Measurements from ENCODE around the gene AIFM2. TPM values are rescaled to one million over a fixed set of nuclear protein-coding genes. Genes with fewer than 3 reads are reported as not detected.

AIFM2 gene
- total and polyA plus RNA-seq, 9 of the 15 experiments (the other 6 are each of a cell fraction or from before 2014, with no cell fraction given), result 2.7 to 14.1 (median 9.2) TPM

DNA sequence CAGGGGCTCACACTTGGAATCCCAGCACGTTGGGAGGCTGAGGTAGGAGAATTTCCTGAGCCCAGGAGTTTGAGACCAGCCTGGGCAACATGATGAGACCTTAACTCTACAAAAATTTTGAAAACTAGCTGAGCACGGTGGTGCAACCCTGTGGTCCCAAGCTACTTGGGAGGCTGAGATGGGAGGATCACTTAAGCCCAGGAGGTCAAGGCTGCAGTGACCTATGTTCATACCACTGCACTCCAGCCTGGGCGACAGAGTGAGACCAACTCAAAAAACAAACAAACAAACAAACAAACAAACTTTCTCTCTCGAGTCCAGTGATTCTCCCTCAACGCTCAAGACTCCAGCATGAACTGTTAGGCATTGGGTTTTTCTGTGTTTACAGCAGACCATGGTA is 15.9 kb upstream of the AIFM2 start:
- ATAC-seq, result no peak
- FAIRE-seq, result no peak
- intact Hi-C loops (cut with micrococcal nuclease), result no loop called here

More for the DNA sequence above, 15.9 kb upstream of the AIFM2 start:
- Histone ChIP-seq H3K27ac (ENCODE audit: extremely low read depth, low read depth, low read length) (no peak overlapping the region), H3K79me2 (ENCODE audit: control insufficient read depth, insufficient read depth, low read length) (no peaks in the 10 kb centered on the region; the same call in 2 of the 3 replicates), H3K9ac (ENCODE audit: insufficient read depth in 1 of 2, low read depth in 2 of 2, low read length in 2 of 2) (no peak overlapping the region), H3K4me2 (ENCODE audit: insufficient read depth, low read length) (no peak overlapping the region), H3K9me1 (ENCODE audit: control insufficient read depth, insufficient read depth, low read length) (peaks cover 3% of the 10 kb centered on the region), H3K4me3 (no peak overlapping the region), H3K9me3 (replicated peaks; ENCODE audit: control insufficient read depth, insufficient read depth, low read depth, low read length) (peaks cover 6% of the 10 kb centered on the region), H4K20me1 (replicated peaks; ENCODE audit: control insufficient read depth, insufficient read depth, low read length) (0 out of 2 replicates have a peak, but pooled peaks cover 4% of the 10 kb centered on the region), H3K4me1 (replicated peaks in 1 of 2; ENCODE audit: control insufficient read depth in 2 of 2, insufficient read depth in 2 of 2, low read length in 2 of 2) (peaks cover 0 to 3% of the 10 kb centered on the region in 2 experiments; a peak in 1 of 5 replicates), H3K27me3 (ENCODE audit: control insufficient read depth in 2 of 2, insufficient read depth in 2 of 2, low read length in 2 of 2) (no peaks in the 10 kb centered on the region), H3K36me3 (ENCODE audit: control insufficient read depth, insufficient read depth, low read length) (peaks cover 85% of the 10 kb centered on the region), H2AFZ (ENCODE audit: low read depth, low read length) (no peak overlapping the region)
- no peak for DNase-seq (ENCODE audit: extremely low read depth in 1 of 4, low spot score in 3 of 4)
- TF ChIP-seq FUS (optimal IDR thresholded peaks at IDR 0.05; ENCODE audit: low read depth, low read length) (no peak), DMBX1 (CRISPR knock-in tag; IDR thresholded peaks at IDR 0.05; ENCODE audit: borderline replicate concordance) (no peak), BHLHE40 (IDR thresholded peaks at IDR 0.05; ENCODE audit: low read length) (no peak), KLF6 (CRISPR knock-in tag; IDR thresholded peaks at IDR 0.05; ENCODE audit: borderline replicate concordance) (no peak), ZNF717 (CRISPR knock-in tag; IDR thresholded peaks at IDR 0.05) (no peak), ZBED1 (IDR thresholded peaks at IDR 0.05) (no peak), ZNF780A (CRISPR knock-in tag; IDR thresholded peaks at IDR 0.05) (no peak), RHOXF2B (CRISPR knock-in tag; conservative IDR thresholded peaks at IDR 0.05) (no peak)
- TF ChIP-seq, protein P1, sequence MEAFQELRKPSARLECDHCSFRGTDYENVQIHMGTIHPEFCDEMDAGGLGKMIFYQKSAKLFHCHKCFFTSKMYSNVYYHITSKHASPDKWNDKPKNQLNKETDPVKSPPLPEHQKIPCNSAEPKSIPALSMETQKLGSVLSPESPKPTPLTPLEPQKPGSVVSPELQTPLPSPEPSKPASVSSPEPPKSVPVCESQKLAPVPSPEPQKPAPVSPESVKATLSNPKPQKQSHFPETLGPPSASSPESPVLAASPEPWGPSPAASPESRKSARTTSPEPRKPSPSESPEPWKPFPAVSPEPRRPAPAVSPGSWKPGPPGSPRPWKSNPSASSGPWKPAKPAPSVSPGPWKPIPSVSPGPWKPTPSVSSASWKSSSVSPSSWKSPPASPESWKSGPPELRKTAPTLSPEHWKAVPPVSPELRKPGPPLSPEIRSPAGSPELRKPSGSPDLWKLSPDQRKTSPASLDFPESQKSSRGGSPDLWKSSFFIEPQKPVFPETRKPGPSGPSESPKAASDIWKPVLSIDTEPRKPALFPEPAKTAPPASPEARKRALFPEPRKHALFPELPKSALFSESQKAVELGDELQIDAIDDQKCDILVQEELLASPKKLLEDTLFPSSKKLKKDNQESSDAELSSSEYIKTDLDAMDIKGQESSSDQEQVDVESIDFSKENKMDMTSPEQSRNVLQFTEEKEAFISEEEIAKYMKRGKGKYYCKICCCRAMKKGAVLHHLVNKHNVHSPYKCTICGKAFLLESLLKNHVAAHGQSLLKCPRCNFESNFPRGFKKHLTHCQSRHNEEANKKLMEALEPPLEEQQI (IDR thresholded peaks at IDR 0.05), result no peak
- TF ChIP-seq, protein P2, sequence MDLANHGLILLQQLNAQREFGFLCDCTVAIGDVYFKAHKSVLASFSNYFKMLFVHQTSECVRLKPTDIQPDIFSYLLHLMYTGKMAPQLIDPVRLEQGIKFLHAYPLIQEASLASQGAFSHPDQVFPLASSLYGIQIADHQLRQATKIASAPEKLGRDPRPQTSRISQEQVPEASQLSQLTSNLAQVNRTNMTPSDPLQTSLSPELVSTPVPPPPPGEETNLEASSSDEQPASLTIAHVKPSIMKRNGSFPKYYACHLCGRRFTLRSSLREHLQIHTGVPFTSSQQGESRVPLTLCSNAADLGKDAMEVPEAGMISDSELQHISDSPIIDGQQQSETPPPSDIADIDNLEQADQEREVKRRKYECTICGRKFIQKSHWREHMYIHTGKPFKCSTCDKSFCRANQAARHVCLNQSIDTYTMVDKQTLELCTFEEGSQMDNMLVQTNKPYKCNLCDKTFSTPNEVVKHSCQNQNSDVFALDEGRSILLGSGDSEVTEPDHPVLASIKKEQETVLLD (IDR thresholded peaks at IDR 0.05), result no peak
- TF ChIP-seq, protein P3, sequence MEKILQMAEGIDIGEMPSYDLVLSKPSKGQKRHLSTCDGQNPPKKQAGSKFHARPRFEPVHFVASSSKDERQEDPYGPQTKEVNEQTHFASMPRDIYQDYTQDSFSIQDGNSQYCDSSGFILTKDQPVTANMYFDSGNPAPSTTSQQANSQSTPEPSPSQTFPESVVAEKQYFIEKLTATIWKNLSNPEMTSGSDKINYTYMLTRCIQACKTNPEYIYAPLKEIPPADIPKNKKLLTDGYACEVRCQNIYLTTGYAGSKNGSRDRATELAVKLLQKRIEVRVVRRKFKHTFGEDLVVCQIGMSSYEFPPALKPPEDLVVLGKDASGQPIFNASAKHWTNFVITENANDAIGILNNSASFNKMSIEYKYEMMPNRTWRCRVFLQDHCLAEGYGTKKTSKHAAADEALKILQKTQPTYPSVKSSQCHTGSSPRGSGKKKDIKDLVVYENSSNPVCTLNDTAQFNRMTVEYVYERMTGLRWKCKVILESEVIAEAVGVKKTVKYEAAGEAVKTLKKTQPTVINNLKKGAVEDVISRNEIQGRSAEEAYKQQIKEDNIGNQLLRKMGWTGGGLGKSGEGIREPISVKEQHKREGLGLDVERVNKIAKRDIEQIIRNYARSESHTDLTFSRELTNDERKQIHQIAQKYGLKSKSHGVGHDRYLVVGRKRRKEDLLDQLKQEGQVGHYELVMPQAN (IDR thresholded peaks at IDR 0.05; ENCODE audit: borderline replicate concordance), result no peak
- no TSS peak for BruUV-seq (replicated peaks)
- CTCF ChIA-PET (ENCODE audit: low intra/inter-chr PET ratio), result no interaction called here
- WGBS (ENCODE audit: insufficient coverage, low coverage, missing lambda C conversion rate), result 95% methylated on average over 5 of the region's 5 CpGs
- POLR2A ChIA-PET, result interaction anchor here (0.8 kb wide), 1 partner anchor 8 kb away, joined by 3 read pairs; no protein-coding TSS in a partner anchor
- in situ Hi-C loops (cut with MboI), result no loop called here
